GM12872 (cell line): ENCODE results near the gene SORCS2.

ENCODE experiments used
- CTCF ChIP-seq: IDR thresholded peaks from 3 replicates; pipeline ENCODE4 v1.5.1; 2011; ENCODE audit warnings: low read depth, mild to moderate bottlenecking, low read length, moderate library complexity; ENCODE audit not compliant: insufficient read depth

The SORCS2 gene

GRCh38 chr4:7193030-7193958 is 956 bp downstream of the SORCS2 start:
- no peak for TF ChIP-seq CTCF

DNA sequence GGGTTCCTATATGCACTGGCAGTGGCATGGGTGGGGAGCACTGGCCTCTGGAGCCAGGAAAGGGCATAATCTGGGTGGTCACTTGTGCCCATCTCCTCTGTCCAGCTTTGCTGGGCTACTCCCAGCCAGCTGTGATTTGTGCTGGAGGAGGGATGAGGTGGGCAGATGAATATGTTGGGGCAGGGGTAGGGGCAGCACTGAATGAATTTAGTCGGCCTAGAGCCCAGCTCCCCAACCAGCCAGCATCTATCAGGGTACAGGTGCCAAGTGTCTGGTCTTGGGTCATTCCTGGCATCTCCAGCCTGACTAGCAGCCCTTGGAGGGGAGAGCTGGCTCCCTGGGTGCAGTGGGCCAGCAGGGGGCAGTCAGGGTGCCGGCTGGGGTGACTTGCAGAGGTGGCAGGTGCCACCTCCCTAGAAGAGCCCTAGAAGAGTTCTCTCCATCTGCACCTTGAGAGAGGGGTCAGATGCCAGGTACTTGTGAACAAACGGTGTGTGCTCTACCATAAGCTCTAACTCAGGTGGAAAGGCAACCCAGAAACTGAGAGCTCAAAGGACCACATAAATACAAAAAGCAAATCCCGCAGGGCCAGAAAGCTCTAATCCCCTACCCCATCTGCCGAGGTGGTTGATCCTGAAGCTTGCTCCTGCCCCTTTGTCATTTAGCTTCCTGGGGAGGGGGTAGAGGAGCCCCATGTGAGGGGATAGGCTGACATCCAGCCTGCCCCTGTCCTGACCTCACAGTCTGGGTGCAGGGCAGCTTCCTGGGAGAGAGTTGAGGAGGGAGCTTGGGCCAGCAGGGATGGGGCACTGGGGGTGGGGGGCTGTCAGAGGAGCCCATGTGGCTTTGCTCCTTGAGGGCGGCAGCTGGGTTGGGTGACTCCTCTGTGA is 2.2 kb downstream of the SORCS2 start:
- TF ChIP-seq CTCF = peak; percentile 32; the same call in 1 of the 3 replicates

DNA sequence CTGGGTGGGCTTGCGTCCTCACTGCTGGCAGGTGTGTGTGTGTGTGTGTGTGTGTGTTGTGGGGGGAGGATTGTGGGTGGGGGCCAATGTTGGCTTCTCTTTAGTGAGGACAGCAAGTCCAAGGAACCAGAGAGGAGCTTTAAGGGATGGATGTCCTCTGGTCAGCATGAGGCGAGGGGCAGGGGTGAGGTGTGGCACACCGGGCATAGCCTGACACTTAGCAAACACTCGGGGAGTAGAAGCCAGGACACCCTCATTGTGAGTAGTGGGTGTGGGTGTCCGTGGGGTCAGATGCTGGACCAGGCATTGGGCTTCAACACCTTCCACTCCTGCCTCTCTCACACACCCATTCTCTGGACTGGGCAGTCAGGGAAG is 2.8 kb downstream of the SORCS2 start:
- TF ChIP-seq CTCF = no peak

- no peak for TF ChIP-seq CTCF
Observed at GRCh38 chr4:7195546-7196287, 3.4 kb downstream of the SORCS2 start.

DNA sequence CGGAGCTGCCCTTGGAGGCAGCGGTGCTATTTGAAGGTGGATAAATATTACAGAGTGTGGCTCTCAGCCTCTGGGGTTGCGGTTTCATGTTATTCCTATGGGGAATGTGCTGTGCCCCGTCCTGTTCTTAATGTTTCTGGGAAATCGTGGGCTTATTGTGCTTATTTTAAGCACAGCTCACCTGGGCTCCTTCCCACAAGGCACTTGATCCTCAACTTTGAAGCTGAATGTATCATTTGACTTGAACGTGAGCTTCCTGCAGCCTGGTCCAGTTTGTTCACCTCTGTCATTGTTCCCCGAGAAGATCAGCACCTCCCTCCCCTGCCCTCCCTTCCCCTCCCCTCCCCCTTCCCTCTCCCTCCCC is 3.9 kb downstream of the SORCS2 start:
- TF ChIP-seq CTCF = no peak

DNA sequence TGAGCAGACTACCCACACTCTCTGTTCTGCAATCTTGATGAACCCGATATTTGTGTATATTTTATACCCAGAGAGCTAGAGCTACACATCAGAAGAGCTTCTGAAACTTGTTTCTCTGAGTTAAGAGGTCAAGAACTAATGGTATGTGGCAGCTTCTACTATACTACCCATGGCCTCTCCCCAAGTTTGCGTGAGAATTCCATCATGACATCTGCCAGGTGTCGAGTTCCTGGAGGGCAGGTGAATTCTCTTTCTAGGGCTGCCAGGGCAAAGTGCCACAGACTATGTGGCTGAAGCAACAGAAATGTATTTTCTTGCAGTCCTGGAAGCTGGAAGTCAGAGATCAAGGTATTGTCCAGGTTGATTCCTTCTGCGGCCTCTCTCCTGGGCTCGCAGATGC is 4.4 kb downstream of the SORCS2 start:
- no peak for TF ChIP-seq CTCF

DNA sequence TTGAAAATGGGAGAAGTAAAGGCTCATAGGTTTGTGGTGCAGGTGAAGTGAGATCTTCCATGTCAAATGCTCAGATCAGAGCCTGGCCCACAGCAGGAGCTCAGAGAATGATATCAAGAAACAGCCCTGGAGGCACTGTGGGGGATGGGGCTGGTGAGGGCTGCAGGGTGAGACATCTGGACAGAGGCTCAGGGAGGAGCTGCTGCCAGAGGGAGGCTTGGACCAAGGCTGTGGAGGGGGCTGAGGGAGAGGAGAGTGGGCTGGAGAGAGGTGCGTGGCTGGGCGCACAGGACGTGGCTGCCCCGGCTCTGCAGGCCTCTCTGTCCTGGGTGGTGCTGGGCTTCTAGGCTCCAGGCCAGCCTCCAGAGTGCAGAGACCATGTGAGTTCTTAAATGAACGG is 5.6 kb downstream of the SORCS2 start:
- no peak for TF ChIP-seq CTCF
